GM12801 (cell line): ENCODE results near the gene IFI27L1.

Experiments
- CTCF ChIP-seq: IDR thresholded peaks from one replicate; pipeline ENCODE4 v1.5.1; 2011; ENCODE audit warnings: control low read depth; ENCODE audit not compliant: insufficient read length; ENCODE audit errors: extremely low read depth

IFI27L1 gene

GRCh38 chr14:94128216-94128839, 47.2 kb downstream of the IFI27L1 start:
- TF ChIP-seq CTCF: no peak

- no peak for TF ChIP-seq CTCF
These were observed 48.1 kb downstream of the IFI27L1 start, which contains the start of gene IFI27L2 for GRCh38 chr14:94129111-94129757. Gene IFI27L2 (minus strand): TSS chr14:94129604. CDS start chr14:94129564, 40 bp downstream.

GRCh38 chr14:94129758-94130414, 48.8 kb downstream of the IFI27L1 start:
- no peak for TF ChIP-seq CTCF

- TF ChIP-seq CTCF: no peak
These were observed 51.3 kb downstream of the IFI27L1 start for GRCh38 chr14:94132285-94132887.

GRCh38 chr14:94135476-94135875, 54.4 kb downstream of the IFI27L1 start:
- no peak for TF ChIP-seq CTCF

GRCh38 chr14:94136575-94137331, 55.6 kb downstream of the IFI27L1 start:
- TF ChIP-seq CTCF: peak; percentile 88

GRCh38 chr14:94138251-94138650, 57.1 kb downstream of the IFI27L1 start:
- TF ChIP-seq CTCF: no peak
